ENCODE measurements around the gene ABCF3. TPM values are rescaled to one million over a fixed set of nuclear protein-coding genes. Genes with fewer than 3 reads are reported as not detected.

Gene ABCF3
- total RNA-seq, 1 donor from 2014 or later = 86.7 TPM

GRCh38 chr3:184193991-184194539 is 8.1 kb downstream of the ABCF3 start:
- CTCF ChIA-PET = no interaction called here
- no peaks in the 10 kb centered on the region for H3K9me3 Mint-ChIP-seq
- ATAC-seq (ENCODE audit: low read depth) = no peak
- no peak for TF ChIP-seq CTCF (IDR thresholded peaks at IDR 0.05)
- POLR2A ChIA-PET = no interaction called here
- no peak overlapping the region for H3K27ac Mint-ChIP-seq
- peaks cover 4% of the 10 kb centered on the region for H3K4me1 Mint-ChIP-seq
- DNase-seq = no peak
- H3K27me3 Mint-ChIP-seq = no peaks in the 10 kb centered on the region
- intact Hi-C loops (cut with micrococcal nuclease) = no loop called here
- H3K4me3 Mint-ChIP-seq = no peak overlapping the region
- peaks cover 68% of the 10 kb centered on the region for H3K36me3 Mint-ChIP-seq (ENCODE audit: low read depth)

GRCh38 chr3:184196536-184196935 is 10.5 kb downstream of the ABCF3 start:
- H3K36me3 Mint-ChIP-seq (ENCODE audit: low read depth) = peaks cover 46% of the 10 kb centered on the region
- intact Hi-C loops (cut with micrococcal nuclease) = no loop called here
- H3K27me3 Mint-ChIP-seq = no peaks in the 10 kb centered on the region
- H3K4me3 Mint-ChIP-seq = no peak overlapping the region
- no peaks in the 10 kb centered on the region for H3K4me1 Mint-ChIP-seq
- H3K27ac Mint-ChIP-seq = no peak overlapping the region
- ATAC-seq (ENCODE audit: low read depth) (no peak), DNase-seq (no peak)
- no peaks in the 10 kb centered on the region for H3K9me3 Mint-ChIP-seq
- TF ChIP-seq CTCF (IDR thresholded peaks at IDR 0.05) = no peak
- ChIA-PET CTCF (no interaction called here), POLR2A (interaction anchor here (2.1 kb wide), 1 partner anchor 11 kb away, joined by 18 read pairs; the partner anchor contains the start of gene ABCF3)

- Mint-ChIP-seq H3K27me3 (no peaks in the 10 kb centered on the region), H3K4me1 (no peaks in the 10 kb centered on the region), H3K9me3 (no peaks in the 10 kb centered on the region), H3K4me3 (no peak overlapping the region), H3K27ac (no peak overlapping the region), H3K36me3 (ENCODE audit: low read depth) (peaks cover 27% of the 10 kb centered on the region)
- DNase-seq (no peak), ATAC-seq (ENCODE audit: low read depth) (no peak)
- no peak for TF ChIP-seq CTCF (IDR thresholded peaks at IDR 0.05)
- intact Hi-C loops (cut with micrococcal nuclease) = no loop called here
- ChIA-PET CTCF (no interaction called here), POLR2A (no interaction called here)
Observed at GRCh38 chr3:184198509-184198908, 12.5 kb downstream of the ABCF3 start.

GRCh38 chr3:184200825-184201224 is 14.8 kb downstream of the ABCF3 start:
- intact Hi-C loops (cut with micrococcal nuclease) = no loop called here
- Mint-ChIP-seq H3K4me3 (no peak overlapping the region), H3K27me3 (peaks cover 3% of the 10 kb centered on the region), H3K27ac (no peak overlapping the region), H3K9me3 (no peaks in the 10 kb centered on the region), H3K36me3 (ENCODE audit: low read depth) (peaks cover 5% of the 10 kb centered on the region), H3K4me1 (no peaks in the 10 kb centered on the region)
- TF ChIP-seq CTCF (IDR thresholded peaks at IDR 0.05) = no peak
- no peak for ATAC-seq (ENCODE audit: low read depth)
- POLR2A ChIA-PET = no interaction called here
- CTCF ChIA-PET = no interaction called here
- no peak for DNase-seq

- H3K27ac Mint-ChIP-seq = no peak overlapping the region
- H3K27me3 Mint-ChIP-seq = peaks cover 10% of the 10 kb centered on the region
- intact Hi-C loops (cut with micrococcal nuclease) = no loop called here
- no peaks in the 10 kb centered on the region for H3K4me1 Mint-ChIP-seq
- ChIA-PET POLR2A (no interaction called here), CTCF (interaction anchor here (0.7 kb wide), 1 partner anchor 911 kb away, joined by 4 read pairs; no protein-coding TSS in a partner anchor)
- no peak for DNase-seq
- H3K36me3 Mint-ChIP-seq (ENCODE audit: low read depth) = no peaks in the 10 kb centered on the region
- no peaks in the 10 kb centered on the region for H3K9me3 Mint-ChIP-seq
- TF ChIP-seq CTCF (IDR thresholded peaks at IDR 0.05) = no peak
- H3K4me3 Mint-ChIP-seq = no peak overlapping the region
- ATAC-seq (ENCODE audit: low read depth) = no peak
Observed at GRCh38 chr3:184203526-184203925, 17.5 kb downstream of the ABCF3 start.

All from activated B cell treated with CpG ODN at 0.5 μM for 24 hours (primary cell).